GM18867 (cell line): ENCODE measurements around the gene HTRA3.

Experiments
- ATAC-seq: cut with Tn5 transposase; IDR thresholded peaks from one replicate; pipeline ENCODE4 v1.9.1; 2021; ENCODE audit warnings: mild to moderate bottlenecking, moderate library complexity; ENCODE audit not compliant: unreplicated experiment

Gene HTRA3

DNA sequence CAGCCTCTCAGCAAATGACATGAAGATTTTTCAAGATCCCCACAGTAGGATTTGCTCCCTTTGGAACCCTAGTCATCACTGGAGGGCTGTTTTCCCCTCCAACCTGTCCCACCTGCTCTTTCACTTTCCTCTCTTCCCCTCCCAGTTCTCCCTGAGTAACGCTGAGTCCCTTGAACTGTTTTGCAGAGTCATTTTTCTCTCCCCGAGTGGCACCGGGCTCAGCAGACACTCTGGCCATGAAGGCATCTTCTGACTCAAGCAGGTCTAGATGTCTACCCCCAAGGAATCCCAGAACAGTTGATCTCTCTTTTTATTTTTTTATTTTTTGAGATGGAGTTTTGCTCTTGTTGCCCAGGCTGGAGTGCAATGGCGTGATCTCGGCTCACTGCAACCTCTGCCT is 52.2 kb downstream of the HTRA3 start:
- ATAC-seq: no peak

DNA sequence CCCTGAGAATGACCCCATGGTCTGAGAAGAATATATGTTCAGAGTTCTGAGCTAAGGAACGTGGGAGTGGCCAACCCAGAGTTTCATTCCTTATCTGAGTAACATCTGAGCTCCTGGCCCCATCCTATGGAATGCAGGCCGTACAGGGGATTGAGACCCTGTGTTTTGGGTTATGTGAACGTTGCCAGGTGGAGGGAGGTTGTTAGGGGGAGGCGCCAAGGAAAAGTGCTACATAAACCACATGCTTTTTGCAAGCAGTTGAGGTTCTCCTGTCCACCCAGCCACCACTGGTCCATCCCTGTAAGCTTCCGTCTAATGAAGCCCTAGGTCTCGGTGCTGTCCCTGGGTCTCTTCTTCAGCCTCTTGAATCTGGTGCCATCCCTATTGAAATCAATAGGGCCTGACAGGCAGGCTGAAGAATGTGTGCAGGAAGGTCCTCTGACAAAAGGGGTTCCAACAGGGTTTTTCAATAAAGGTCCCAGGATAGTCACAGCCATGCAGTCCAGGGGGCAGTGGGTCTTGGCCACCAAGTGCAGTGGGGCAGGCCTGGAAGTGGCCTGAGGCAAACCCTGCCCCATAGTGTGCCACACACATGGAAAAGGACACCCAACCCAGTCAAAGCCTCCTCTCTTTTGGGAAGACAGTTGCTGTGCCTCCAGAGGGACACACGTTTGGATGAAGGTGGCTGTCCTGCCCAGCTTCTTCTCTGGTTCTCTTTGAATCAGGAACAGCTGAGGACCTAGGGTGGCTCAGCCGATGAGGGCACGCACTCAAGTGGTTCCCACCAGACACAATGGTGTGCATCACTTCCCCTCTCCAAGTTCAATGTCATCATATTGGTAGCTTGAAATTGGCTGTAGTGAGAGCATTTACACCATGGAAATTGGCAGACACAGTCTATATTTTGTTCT is 53.5 kb downstream of the HTRA3 start:
- ATAC-seq: no peak

DNA sequence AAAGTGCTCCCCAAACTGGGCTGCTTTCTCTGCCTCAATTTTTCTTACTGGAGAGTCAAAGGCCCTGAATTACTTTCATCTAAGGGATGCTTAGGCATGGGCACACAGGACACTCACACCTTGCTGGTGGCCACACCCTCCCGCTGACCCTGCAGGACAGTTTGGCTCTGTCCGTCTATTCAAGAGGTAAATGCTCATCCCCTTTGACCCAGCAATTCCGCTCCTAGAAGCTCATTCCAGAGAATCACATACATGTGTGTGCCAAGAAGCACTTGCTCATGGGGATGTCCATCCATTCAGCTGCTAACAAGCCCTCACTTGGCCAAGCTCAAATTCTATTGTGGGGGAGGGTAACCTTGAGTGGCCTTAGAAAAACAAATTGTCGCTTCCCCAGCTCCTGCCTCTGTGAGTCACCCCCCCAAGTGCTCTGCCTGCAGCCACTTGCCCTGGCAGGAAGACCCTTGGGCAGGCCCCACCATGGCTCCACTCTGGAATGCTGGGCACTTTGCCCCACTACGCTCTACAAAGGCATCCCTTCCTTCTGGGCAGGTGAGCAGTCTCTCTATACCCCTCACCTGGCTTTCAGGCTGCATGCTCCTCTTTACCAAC is 54.5 kb downstream of the HTRA3 start:
- ATAC-seq: no peak

DNA sequence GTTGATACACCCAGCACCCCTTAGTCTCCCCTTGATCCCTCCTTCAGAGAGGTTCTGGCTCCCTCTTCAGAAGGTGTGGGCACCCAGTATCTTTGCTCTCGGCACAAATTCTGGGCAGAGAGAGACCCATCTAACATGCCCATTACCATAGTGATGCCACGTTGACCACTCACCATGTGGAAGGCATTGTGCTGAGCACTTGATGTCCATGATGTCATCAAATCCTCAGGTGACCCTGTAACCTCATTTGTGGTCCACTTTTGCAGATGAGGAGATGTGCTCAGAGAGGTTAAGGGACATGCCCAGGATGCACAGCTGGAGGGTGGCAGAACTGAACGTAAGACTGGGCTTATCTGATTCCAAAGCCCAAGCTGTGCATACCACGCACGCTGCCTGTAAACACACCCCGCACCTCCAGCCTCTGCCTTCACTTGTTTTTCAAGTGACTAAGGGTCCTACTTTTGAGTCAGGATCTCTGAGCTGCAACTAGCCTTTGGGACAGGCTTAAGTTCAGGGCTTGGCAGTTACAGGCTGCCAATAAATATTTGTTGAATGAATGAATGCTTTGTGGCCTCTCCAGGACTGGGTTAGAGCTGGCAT is 55.2 kb downstream of the HTRA3 start:
- no peak for ATAC-seq

DNA sequence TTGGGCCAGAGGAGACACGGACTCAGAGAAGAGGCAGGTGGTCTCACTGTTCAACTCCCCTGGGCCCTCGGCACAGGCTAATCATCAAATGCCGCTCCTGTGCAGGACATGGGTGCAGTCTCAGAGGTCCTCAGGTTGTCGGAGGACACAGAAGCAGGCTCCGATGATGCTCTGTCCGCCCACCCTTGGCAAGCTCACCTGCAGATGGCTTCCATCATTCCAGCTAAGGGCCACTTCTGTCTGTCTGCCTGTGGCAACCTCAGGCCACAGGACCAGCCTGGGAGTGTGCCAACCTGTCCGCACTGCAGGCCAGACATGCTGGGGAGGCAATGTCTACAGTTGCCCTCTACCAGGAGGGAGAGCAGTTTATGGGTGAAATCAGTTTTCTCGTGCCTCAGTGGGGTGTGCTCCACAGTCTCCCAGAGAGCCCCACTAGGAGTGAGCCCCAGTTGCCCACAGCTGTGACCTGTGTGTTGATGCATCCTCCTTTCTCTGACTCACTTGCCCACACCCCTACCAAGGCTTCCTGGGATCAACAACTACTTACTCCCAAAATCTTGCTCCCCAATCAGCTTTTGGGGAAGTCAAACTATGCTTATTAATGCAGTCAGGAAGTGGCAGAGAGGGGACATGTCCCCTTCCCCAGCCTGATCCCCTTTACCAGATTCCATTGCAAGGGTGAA is 55.9 kb downstream of the HTRA3 start:
- ATAC-seq: no peak

DNA sequence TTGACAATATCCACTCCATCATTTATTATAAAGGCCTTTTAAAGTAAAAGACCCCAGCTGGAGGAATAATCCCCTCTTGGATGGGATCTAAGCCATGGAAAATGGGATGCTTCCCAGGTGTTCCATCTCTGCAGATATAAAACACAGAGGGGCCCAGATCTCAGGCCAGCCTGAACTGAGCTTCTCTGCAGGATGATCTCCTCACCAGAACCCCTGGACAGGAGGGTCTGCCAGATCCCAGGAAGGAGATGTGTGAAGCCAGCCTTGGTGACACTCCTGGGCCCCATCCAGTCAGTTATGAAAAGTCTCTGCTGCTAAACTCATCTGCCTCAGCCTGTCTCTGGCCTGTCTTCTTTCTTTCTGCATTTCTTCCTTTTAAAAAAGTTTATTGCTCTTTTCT is 56.7 kb downstream of the HTRA3 start:
- ATAC-seq: no peak

DNA sequence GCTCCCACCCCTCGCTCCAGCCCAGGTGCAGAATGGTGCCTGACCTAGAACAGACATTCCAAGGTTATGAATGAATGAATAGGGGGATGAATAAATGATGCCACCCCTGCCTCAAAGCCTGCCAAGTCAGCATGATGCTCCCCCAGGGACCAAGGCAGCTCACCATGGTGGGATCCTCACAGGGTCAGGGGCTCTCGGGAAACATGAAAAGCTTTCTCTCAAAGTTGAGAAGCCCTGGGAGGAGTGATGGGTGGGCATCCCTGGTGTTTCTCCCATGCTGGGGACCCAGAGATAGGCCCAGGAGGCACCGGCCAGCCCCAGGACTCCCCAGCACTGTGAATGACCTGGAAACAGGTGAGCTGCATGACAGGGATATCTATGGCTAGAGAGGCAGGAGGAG is 58.9 kb downstream of the HTRA3 start:
- ATAC-seq: no peak

DNA sequence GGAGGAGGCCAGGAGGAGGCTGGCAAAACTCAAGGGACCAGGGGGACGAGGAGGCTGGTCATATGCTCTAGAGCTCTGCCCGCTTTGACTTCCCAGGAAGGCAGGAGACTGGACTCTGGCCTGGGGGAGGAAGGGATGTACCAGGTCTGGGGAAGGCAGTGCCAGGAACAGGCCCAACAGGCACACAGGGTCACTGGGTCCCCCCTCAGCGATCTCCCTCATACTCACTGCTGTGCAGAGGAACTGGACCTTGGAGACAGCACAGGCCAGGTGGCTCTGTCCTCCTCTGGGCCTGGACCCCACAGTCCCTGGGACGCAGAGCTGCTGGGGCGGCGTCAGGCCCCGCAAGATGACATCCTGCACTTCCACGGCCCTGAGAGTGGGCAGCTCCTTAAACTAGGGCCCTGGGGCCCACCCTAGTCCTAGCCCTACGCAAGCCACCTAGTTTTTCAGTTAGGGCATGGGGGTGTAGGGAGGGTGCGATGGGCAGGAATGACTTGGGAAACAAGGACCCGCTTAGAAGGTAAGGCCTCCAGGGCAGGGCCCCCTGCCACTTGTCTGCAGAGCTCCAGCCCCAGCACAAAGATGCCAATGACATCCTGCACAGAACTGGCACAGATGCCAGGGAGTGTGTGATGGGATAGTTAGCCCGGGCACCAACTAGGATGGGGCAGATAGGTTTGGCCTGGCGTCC is 59.5 kb downstream of the HTRA3 start:
- no peak for ATAC-seq

DNA sequence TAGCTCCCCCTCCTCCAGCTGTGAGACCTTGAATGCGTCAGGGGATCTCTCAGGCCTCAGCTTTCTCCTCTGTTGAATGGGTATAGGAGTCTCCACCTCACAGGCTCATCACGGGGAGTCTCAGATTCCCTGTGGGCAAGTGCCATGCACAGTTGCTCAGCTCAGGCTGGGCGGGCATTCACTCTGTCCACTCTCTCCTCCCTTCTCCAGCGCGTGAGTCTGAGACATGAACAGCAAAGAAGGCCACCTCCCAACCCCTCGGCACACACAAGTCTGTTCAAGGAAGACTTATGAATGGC is 60.0 kb downstream of the HTRA3 start:
- ATAC-seq: no peak

DNA sequence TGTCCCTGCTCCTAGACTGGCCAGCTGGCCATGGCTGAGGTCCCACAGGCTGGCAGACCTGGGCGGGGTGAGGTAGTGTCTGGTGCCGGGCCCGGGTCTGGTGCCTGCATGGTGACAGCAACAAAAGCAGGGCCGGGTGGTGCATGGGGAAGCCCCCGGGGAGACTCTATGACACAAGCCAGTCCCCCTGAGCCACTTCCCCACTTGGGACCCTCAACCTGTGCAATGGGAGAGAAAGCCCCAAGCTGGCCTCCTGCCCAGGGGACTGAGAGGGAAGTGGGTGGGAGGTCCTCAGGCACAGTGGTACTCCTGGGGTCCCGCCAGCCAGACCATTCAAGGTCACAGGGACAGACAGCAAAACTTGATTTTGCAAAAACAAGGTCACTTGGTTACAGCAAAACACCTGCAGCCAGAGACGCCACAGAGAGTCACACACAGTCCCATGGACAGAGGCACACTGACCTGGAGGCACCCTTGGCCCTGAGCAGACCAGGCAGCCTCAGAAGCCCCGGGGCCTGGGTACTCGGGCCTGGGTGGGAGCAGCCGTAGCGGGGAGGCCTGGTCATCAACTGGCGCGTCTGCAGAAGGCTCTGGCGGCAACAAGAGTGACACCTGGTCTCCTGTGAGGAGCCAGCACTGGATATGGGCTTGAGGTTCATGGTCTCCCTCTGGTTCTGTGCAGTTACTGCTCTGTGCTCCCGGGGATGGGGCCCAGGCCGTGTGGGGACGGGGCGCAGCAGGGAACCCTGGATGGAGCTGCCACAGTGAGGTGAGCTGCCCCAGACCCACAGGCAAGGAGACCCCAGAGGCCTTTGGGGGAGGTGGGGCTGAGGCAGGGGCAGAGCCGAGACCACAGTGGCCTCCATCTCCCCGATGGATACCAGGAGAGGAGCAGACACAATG is 60.6 kb downstream of the HTRA3 start:
- ATAC-seq: no peak

DNA sequence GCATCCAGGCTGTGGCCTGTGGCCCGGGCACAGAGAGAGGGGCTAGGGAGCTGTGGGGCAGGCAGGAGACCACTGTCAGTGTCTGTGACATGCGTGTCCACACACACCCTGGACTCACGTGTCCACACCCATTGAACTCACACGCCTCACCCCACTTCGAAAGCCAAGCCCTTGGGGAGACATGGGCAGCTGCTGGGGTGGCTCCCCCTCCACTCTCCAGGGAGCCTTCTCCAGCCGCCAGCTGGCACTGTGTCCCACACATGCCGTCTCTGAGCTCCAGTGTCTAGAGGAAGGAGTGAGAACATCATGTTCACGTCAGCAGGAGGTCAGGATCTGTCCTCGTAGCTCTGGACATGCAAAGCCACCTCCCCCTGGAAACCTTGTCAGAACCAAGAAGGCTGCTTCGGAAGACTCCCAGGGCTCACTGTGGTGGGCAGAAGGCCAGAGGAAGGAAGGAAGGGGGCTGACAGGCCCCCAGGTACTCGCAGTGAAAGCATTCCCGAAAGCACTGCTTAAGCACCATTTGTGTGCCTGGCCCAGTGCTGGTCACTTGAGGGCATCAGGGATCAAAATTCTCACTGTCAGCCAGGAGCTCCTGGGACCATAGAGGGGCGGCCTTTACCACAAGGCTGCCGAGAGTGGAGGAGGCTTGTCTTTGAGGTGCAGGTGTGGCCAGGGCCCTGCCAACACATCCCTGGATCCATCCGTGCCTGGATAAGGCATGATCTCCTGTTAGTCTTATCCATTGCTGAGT is 61.4 kb downstream of the HTRA3 start:
- ATAC-seq: no peak

DNA sequence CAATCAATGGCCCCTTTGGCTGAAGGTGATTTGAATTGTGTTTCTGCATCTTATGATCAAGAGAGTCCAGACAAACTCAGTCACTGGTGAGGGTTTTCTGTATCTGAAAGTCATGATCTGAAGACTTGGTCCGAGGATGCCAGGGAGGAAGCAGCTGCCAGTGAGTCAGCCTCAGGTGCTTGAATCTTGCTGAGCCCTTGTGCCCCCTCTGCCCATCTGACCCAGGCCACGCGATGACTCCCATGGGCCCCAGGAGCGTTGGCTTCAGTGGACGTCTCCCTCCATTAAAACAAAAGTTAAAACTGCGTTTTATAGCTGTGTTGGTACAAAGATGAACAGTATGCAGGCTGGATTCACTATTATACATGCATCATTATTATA is 62.0 kb downstream of the HTRA3 start:
- ATAC-seq: no peak

DNA sequence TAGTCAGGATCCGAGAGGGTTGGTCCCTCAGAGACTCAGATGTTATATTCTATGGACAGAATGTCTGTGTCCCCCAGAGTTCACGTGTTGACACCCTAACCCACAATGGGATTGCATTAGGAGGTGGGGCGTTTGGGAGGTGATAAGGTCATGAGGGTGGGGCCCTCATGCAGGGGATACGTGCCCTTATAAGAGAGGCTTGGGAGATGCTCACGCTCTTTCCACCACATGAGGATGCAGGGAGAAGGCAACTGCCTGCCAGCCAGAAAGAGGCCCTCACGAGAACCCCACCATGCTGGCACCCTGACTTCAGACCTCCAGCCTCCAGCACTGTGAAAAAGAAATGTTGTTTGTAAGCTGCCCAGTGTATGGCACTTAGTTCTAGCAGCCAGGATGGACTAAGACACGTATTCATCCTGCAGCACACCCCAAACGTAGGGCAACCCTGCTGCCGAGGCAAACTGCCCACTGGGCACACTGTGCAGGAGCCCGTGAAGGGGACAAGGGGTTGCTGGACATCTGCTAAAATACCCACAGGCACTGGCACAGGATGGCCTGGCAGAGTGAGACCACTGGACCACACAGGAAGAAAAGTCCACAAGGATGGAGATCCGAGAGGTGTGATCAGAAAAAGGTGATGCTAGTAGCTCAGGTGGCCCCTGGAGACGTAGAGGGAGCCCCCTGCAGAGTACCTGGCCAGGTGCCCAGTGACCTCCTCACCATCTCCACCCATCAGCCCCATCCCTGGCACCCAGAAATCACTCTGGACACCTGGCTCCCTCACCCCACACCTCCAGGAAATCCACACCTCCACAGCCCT is 62.7 kb downstream of the HTRA3 start:
- no peak for ATAC-seq

DNA sequence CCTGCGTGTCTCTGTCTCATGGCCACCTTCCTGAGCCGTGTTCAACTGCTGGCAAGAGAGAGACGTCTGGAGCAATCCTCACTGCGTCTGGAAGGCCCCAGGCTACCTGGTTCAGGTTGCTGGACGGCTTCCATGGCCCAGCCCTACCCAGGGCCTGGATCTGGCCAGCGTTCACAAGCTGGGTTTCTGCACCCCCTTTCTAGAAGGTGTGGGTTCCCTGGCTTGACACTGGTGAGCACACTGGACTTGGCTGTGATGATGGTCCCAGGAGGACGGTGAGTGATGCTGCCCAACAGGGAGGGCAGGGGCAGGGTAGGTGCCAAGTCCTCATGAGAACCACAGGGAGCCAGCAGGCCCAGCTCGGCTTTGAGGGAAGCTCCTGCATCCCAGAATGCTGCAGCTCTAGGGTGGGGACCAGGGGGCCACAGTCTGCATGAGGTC is 63.4 kb downstream of the HTRA3 start:
- no peak for ATAC-seq

DNA sequence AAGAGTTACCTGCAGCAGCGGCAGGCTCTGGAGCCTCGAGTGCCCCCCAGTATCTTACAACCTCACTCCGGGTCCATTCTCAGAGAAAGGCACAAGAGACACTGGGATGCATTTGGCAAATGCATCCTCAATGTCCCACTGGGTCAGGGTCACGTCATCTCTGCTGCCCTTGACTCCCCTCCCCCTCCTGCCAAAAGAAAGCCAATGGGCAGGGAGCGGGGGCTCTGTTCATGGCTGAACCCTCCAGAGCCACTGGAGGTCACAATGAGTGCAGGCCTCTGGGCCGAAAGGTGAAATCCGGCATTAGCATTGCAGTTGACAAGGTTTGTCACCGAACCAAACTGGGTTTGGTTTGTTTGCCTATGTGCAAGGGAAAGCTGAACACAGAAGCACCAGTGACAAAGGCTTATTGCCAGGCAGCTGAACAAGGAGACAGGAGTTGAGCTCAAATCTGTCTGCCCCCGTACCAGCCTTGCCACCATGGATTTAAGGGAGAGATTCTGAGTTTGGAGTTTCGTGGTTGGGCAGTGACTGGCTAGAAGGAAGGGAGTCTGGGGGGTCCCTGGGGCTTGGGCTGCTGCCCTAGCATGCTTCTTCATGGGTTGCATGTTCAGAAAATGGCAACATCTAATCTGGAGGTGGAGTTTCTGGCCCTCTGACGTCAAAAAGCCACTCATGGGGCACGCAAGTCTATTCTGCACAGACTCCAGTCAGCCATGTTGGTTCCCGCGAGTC is 64.3 kb downstream of the HTRA3 start:
- ATAC-seq: no peak

DNA sequence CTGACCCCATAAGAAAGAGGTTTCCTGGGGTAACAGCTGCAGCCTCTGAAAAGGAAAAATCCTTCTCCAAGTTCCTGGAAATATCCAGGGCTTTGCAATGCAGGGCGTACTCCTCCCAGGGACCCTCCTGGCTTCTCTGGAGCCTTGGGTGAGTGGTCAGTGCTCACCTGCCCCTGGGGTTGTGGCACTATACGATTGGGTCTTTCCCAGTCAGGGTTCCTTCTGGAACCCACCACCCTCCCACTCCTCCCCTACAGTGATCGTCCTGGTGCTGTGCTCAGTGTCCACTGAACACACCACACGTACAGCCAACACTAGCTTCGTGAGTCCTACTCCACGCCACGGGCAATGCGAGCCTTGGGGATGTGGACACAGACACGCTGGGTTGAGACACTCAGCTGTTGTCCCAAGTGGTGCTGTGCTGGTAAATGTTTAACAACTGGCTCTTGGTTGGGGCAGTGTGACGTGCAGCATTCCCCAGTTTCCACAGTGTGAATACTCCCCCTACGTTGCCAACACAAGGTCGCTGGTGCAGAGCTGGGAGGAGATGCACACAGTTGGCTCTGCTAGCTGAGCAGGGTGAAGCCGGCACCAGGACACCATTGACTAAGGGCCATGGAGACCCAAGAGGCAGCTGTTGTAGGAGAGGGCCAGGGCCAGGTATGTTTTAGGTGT is 65.4 kb downstream of the HTRA3 start:
- no peak for ATAC-seq

DNA sequence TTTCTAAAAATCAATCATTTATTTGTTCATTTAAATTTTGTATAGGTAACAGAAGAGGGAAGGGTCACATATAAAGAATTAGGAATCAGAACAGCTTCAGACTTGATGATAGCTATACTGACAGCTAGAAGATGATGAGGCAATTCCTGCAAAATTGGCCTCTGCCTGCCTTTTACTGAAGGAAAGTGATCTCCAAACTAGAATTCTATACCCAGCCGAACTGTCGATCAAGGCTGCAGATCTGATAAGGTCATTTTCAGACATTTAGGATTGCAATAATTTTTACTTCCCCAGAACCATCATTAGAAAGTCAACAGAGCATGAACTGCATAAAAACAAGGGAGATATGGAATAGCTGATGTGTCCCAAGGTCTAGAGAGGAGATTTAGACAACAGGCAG is 66.3 kb downstream of the HTRA3 start:
- ATAC-seq: no peak
